K562 (cell line): ENCODE measurements around the gene TRERF1. TPM values are rescaled to one million over a fixed set of nuclear protein-coding genes. Genes with fewer than 3 reads are reported as not detected.
A peak's percentile ranks its signal among the peaks of the same experiment; 100 is the strongest.

Source experiments
- CEBPB ChIP-seq: fragments of 450-650 bp; IDR thresholded peaks from 2 replicates; pipeline ENCODE4 v1.6.1; 2016; ENCODE audit warnings: missing genetic modification characterization, missing compliant biosample characterization
- DIDO1 ChIP-seq: fragments of 450-650 bp; IDR thresholded peaks from 2 replicates; pipeline ENCODE4 v1.6.1; 2016; ENCODE audit warnings: low read depth, missing biosample characterization, missing genetic modification characterization
- DPF2 ChIP-seq: fragments of 450-650 bp; IDR thresholded peaks from 2 replicates; pipeline ENCODE4 v1.6.1; 2016
- EP300 ChIP-seq: IDR thresholded peaks from 2 replicates; pipeline ENCODE4 v1.6.1; 2012; ENCODE audit warnings: low read length, improper control_type of control experiment
- GATA2 ChIP-seq: sonication (generic); formaldehyde crosslinking; IDR thresholded peaks from 2 replicates; pipeline ENCODE4 v1.4.0; 2020; ENCODE audit warnings: mild to moderate bottlenecking, missing genetic modification reagents
- HCFC1 ChIP-seq: IDR thresholded peaks from 2 replicates; pipeline ENCODE4 v1.6.1; 2012; ENCODE audit warnings: low read depth, low read length, improper control_type of control experiment
- HDAC1 ChIP-seq, 2 experiments: fragments of 450-650 bp; IDR thresholded peaks; 2 replicates each; pipeline ENCODE4 v1.6.1; 2016 to 2017; ENCODE audit warnings: inconsistent platforms in 1 of 2, mild to moderate bottlenecking in 1 of 2, moderate library complexity in 1 of 2
- HMG20A ChIP-seq: fragments of 450-650 bp; formaldehyde crosslinking; conservative IDR thresholded peaks from 2 replicates; pipeline ENCODE4 v1.4.0; 2020; ENCODE audit warnings: mild to moderate bottlenecking, mixed read lengths
- KAT2B ChIP-seq: IDR thresholded peaks from one replicate; pipeline ENCODE4 v1.6.1; 2012; ENCODE audit warnings: low read depth, mild to moderate bottlenecking, control low read depth, inconsistent platforms, low read length, moderate library complexity
- L3MBTL2 ChIP-seq: fragments of 450-650 bp; IDR thresholded peaks from 2 replicates; pipeline ENCODE4 v1.6.1; 2016; ENCODE audit warnings: mild to moderate bottlenecking, moderate library complexity
- NCOR1 ChIP-seq: fragments of 450-650 bp; IDR thresholded peaks from 2 replicates; pipeline ENCODE4 v1.6.1; 2016; ENCODE audit warnings: mild to moderate bottlenecking, moderate library complexity
- POLR2H ChIP-seq: IDR thresholded peaks from 2 replicates; pipeline ENCODE4 v1.6.1; 2016; ENCODE audit warnings: missing genetic modification characterization, low read depth, mild to moderate bottlenecking, control low read depth, missing compliant biosample characterization, moderate library complexity
- RCOR1 ChIP-seq, 2 experiments: IDR thresholded peaks; 2 replicates each; pipeline ENCODE4 v1.6.1; 2012; ENCODE audit warnings: low read depth in 2 of 2, low read length in 2 of 2, borderline replicate concordance in 1 of 2, improper control_type of control experiment in 1 of 2
- SRF ChIP-seq, 2 experiments: fragments of 250-450, 450-650 bp in 1 of 2; sonication (Bioruptor Pico) in 1 of 2; sonication (generic) in 1 of 2; formaldehyde crosslinking; IDR thresholded peaks; 2 replicates each; pipeline versions ENCODE4 v1.5.0 to v1.5.1; 2020 to 2022; ENCODE audit warnings: mild to moderate bottlenecking in 1 of 2, missing genetic modification reagents in 1 of 2
- SRSF9 ChIP-seq: fragments of 200-400 bp; formaldehyde crosslinking; IDR thresholded peaks from 2 replicates; pipeline ENCODE4 v1.6.1; 2017; ENCODE audit warnings: low read depth, low read length, borderline replicate concordance
- ZNF184 ChIP-seq: sonication (generic); formaldehyde crosslinking; IDR thresholded peaks from 2 replicates; pipeline ENCODE4 v1.5.0; 2020; ENCODE audit warnings: missing genetic modification reagents
- ZNF24 ChIP-seq: fragments of 450-650 bp; IDR thresholded peaks from 2 replicates; pipeline ENCODE4 v1.6.1; 2016
- polyA plus RNA-seq, 8 experiments: library from polyadenylated mRNA; depleted of rRNA in 4 of 8; stranded (reverse) in 5 of 8; unstranded in 3 of 8; fragments of >200 nt; fragmentation: Nextera tagmentation in 2 of 8; fragmentation: Illumina TruSeq in 1 of 8; extraction: Ambion mirVana in 2 of 8; extraction: Trizol in 1 of 8; gene quantifications; 2 replicates each; pipeline versions ENCODE4 v1.2.1 to v1.2.3, GENCODE V29; 2011 to 2014; ENCODE audit warnings: inconsistent platforms in 1 of 8, missing spikeins in 1 of 8
- total RNA-seq, 7 experiments: library from RNA; depleted of rRNA in 6 of 7; stranded (reverse); fragments of >200 nt in 6 of 7; fragmentation: Illumina TruSeq in 2 of 7; extraction: Trizol in 2 of 7; gene quantifications; 2 replicates each; pipeline versions ENCODE4 v1.2.1 to v1.2.3, GENCODE V29; 2011 to 2021; ENCODE audit warnings: low replicate concordance in 1 of 7
- TF ChIP-seq, protein P1 (sequence below): fragments of 450-650 bp; IDR thresholded peaks from 2 replicates; pipeline ENCODE4 v1.6.1; 2016; ENCODE audit warnings: low read depth
- TF ChIP-seq, protein P2 (sequence below): IDR thresholded peaks from 2 replicates; pipeline ENCODE4 v1.6.1; 2011; ENCODE audit not compliant: insufficient read length; ENCODE audit errors: extremely low read depth
- TF ChIP-seq, protein P3 (sequence below): conservative IDR thresholded peaks from 2 replicates; pipeline ENCODE4 v1.6.1; 2011; ENCODE audit warnings: low read depth, mild to moderate bottlenecking, low read length; ENCODE audit not compliant: control insufficient read depth

Gene TRERF1
- total and polyA plus RNA-seq, 9 of the 15 experiments (the other 6 are each of a cell fraction or from before 2014, with no cell fraction given) = 0.04 to 0.20 (median 0.07) TPM; not detected in 3

DNA sequence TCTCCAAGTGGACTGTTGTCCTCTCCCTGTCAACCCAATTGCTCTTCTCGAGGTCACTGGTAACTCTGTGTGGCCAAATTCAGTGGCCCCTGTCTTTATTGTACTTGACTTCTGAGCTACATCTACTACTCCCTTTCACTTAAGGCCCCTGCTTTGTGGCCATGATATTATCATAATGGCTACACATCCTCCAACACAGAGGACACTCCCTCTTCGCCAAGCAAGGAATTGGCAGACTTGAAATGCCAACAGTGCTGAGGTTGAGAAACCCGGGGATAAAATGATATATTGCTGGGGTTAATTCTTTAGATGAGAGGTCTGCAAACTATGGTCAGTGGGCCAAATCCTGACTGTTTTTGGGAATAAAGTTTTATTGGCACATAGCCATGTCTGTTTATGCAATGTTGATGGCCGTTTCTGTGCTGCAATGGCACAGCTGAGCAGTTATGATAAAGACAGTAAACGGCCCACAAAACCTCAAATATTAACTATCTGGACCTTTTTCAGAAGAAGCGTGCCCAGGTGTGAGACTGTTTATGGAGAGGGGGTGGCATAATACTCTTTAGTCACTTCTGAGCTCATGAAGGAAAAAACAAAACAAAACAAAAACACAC lies 222.1 kb downstream of the TRERF1 start (continued):
- TF ChIP-seq KAT2B (no peak), POLR2H (tag) (no peak), L3MBTL2 (no peak), RCOR1 (IDR thresholded peaks at IDR 0.05; ENCODE audit: borderline replicate concordance in 1 of 2, low read depth in 2 of 2, low read length in 2 of 2) (no peak), EP300 (peak; percentile 55), NCOR1 (0 out of 2 replicates have a peak, but pooled peaks have one; percentile 31), SRF (CRISPR knock-in tag; IDR thresholded peaks at IDR 0.05) (no peak), HCFC1 (no peak; the same call in 1 of the 2 replicates), DIDO1 (tag) (no peak), ZNF24 (no peak), GATA2 (CRISPR knock-in tag) (peak; percentile 39; the same call in 1 of the 2 replicates), DPF2 (peak; percentile 35; the same call in 1 of the 2 replicates), ZNF184 (no peak), HDAC1 (IDR thresholded peaks at IDR 0.05) (no peak), SRSF9 (no peak), HMG20A (CRISPR knock-in tag) (no peak), CEBPB (tag) (peak; percentile 92)
- TF ChIP-seq, protein P1, sequence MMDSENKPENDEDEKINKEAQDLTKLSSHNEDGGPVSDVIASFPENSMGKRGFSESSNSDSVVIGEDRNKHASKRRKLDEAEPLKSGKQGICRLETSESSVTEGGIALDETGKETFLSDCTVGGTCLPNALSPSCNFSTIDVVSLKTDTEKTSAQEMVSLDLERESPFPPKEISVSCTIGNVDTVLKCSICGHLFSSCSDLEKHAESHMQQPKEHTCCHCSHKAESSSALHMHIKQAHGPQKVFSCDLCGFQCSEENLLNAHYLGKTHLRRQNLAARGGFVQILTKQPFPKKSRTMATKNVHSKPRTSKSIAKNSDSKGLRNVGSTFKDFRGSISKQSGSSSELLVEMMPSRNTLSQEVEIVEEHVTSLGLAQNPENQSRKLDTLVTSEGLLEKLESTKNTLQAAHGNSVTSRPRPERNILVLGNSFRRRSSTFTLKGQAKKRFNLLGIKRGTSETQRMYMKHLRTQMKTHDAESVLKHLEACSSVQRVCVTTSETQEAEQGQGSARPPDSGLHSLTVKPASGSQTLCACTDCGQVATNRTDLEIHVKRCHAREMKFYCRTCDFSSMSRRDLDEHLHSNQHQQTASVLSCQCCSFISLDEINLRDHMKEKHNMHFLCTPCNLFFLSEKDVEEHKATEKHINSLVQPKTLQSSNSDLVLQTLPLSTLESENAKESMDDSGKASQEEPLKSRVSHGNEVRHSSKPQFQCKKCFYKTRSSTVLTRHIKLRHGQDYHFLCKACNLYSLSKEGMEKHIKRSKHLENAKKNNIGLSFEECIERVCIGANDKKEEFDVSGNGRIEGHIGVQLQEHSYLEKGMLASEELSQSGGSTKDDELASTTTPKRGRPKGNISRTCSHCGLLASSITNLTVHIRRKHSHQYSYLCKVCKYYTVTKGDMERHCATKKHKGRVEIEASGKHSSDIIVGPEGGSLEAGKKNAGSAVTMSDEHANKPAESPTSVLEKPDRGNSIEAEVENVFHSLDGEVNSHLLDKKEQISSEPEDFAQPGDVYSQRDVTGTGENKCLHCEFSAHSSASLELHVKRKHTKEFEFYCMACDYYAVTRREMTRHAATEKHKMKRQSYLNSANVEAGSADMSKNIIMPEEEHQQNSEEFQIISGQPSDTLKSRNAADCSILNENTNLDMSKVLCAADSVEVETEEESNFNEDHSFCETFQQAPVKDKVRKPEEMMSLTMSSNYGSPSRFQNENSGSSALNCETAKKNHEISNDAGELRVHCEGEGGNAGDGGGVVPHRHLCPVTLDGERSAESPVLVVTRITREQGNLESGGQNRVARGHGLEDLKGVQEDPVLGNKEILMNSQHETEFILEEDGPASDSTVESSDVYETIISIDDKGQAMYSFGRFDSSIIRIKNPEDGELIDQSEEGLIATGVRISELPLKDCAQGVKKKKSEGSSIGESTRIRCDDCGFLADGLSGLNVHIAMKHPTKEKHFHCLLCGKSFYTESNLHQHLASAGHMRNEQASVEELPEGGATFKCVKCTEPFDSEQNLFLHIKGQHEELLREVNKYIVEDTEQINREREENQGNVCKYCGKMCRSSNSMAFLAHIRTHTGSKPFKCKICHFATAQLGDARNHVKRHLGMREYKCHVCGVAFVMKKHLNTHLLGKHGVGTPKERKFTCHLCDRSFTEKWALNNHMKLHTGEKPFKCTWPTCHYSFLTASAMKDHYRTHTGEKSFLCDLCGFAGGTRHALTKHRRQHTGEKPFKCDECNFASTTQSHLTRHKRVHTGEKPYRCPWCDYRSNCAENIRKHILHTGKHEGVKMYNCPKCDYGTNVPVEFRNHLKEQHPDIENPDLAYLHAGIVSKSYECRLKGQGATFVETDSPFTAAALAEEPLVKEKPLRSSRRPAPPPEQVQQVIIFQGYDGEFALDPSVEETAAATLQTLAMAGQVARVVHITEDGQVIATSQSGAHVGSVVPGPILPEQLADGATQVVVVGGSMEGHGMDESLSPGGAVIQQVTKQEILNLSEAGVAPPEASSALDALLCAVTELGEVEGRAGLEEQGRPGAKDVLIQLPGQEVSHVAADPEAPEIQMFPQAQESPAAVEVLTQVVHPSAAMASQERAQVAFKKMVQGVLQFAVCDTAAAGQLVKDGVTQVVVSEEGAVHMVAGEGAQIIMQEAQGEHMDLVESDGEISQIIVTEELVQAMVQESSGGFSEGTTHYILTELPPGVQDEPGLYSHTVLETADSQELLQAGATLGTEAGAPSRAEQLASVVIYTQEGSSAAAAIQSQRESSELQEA = no peak
- TF ChIP-seq, protein P2, sequence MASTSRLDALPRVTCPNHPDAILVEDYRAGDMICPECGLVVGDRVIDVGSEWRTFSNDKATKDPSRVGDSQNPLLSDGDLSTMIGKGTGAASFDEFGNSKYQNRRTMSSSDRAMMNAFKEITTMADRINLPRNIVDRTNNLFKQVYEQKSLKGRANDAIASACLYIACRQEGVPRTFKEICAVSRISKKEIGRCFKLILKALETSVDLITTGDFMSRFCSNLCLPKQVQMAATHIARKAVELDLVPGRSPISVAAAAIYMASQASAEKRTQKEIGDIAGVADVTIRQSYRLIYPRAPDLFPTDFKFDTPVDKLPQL = no peak
- TF ChIP-seq, protein P3, sequence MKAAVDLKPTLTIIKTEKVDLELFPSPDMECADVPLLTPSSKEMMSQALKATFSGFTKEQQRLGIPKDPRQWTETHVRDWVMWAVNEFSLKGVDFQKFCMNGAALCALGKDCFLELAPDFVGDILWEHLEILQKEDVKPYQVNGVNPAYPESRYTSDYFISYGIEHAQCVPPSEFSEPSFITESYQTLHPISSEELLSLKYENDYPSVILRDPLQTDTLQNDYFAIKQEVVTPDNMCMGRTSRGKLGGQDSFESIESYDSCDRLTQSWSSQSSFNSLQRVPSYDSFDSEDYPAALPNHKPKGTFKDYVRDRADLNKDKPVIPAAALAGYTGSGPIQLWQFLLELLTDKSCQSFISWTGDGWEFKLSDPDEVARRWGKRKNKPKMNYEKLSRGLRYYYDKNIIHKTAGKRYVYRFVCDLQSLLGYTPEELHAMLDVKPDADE = no peak
